Measurements from ENCODE around the gene ACTR6.
A peak's percentile ranks its signal among the peaks of the same experiment; 100 is the strongest.
"Not testable (repeated sequence)": the region's sequence is repeated elsewhere in the genome, so short reads cannot be mapped to it uniquely, and the experiment has no call there.

The ACTR6 gene

DNA sequence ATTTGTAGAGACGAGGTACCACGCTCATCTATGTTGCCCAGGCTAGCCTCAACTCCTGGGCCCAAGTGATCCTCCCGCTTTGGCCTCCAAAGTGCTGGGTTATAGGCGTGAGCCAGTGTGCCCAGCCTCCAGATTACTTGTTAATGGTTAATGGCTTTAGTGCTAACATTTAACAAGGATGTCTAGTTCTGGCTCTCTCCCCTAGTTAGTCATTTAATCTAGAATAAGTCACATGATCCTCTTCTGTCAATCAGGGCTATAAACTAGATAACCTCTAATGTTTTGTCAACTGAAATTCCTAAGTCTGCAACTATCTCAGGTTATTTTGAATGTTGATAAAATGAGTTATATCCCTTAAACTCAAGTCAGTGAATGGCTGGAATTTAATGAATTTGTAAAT lies 15.7 kb downstream of the ACTR6 start:
- no peak for DNase-seq (ENCODE audit: insufficient read length, low spot score)
- no peak for FAIRE-seq

- DNase-seq (ENCODE audit: insufficient read length, low spot score), result no peak
- FAIRE-seq, result no peak
Measured at GRCh38 chr12:100219328-100220109, 18.9 kb downstream of the ACTR6 start.

DNA sequence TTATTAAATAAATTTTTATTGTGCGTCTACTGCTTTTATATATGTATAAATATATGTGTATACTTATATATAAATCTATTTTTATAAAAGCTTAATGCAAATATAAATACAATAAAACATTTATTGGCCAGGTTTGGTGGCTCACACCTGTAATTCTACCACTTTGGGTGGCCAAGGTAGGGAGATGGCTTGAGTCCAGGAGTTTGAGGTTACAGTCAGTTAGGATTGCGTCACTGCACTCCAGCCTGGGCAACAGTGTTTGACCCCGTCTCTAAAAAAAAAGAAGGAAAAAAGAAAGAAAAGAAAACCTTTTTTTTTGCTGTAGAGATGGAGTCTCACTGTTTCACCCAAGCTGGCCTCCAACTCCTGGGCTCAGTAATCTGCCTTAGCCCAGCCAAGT lies 20.9 kb downstream of the ACTR6 start:
- no peak for DNase-seq (ENCODE audit: insufficient read length, low spot score)
- no peak for FAIRE-seq

DNA sequence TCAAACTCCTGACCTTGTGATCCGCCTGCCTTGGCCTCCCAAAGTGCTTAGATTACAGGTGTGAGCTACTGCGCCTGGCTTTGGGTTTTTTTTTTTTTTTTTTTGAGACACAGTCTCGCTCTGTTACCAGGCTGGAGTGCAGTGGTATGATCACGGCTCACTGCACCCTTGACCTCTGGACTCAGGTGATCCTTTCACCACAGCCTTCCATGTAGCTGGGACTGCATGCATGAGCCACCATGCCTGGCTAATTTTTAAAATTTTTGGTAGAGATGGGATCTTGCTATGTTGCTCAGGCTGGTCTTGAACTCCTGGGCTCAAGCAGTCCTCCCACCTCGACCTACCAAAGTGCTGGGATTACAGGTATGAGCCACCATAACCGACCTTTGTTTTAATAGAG lies 21.6 kb downstream of the ACTR6 start:
- DNase-seq (ENCODE audit: insufficient read length, low spot score); FAIRE-seq: not testable (repeated sequence)

GRCh38 chr12:100225491-100225890 lies 24.9 kb downstream of the ACTR6 start:
- DNase-seq (ENCODE audit: insufficient read length, low spot score) (no peak), FAIRE-seq (no peak)

- peak; percentile 82 for FAIRE-seq
- peak; percentile 36 for DNase-seq (ENCODE audit: insufficient read length, low spot score)
Measured at GRCh38 chr12:100229036-100229635, 28.5 kb downstream of the ACTR6 start.

DNA sequence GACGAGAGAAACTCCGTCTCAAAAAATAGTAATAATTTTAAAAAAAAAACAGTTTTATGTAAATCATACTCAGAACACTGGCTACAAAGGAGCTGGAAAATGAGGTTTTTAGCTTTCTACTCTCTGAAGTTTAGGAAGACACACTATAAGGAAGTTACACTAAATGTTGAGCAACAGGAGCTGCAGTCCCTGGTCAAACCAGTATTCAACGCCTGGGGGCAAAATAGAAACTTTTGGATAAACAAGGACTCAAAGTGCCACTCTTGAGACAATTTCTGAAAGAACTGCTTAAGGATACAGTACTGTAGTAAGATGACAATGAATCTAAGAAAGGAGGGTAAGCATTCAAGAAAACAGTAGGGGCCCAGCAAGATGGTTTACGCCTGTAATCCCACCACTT lies 29.3 kb downstream of the ACTR6 start:
- DNase-seq (ENCODE audit: insufficient read length, low spot score), result peak; percentile 14
- FAIRE-seq, result no peak

- not testable (repeated sequence) for FAIRE-seq; DNase-seq (ENCODE audit: insufficient read length, low spot score)
Measured at GRCh38 chr12:100231873-100232272, 31.3 kb downstream of the ACTR6 start.

- DNase-seq (ENCODE audit: insufficient read length, low spot score), result no peak
- no peak for FAIRE-seq
Measured at GRCh38 chr12:100234166-100234565, 33.6 kb downstream of the ACTR6 start.

- peak; percentile 41 for DNase-seq (ENCODE audit: insufficient read length, low spot score)
- no peak for FAIRE-seq
Measured at GRCh38 chr12:100234591-100235304, 34.1 kb downstream of the ACTR6 start.

DNA sequence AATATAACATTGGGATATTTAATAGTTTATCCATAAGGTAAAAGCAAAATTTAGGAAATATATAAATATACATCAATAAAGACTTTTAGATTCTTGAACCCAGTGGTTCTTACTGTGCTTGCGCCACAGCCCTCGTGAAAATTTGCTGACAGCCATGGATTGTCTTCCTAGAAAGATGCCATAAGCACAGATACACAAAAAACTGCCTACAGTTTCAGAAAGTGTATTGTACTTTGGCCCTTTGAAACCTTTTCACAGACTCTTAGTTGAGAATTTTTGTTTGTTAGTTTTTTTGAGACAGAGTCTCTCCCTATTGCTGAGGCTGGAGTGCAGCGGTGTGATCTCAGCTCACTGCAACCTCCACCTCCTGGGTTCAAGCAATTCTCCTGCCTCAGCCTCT lies 38.2 kb downstream of the ACTR6 start:
- DNase-seq (ENCODE audit: insufficient read length, low spot score) (no peak), FAIRE-seq (no peak)

GRCh38 chr12:100239589-100239988 lies 39.0 kb downstream of the ACTR6 start:
- DNase-seq (ENCODE audit: insufficient read length, low spot score), result no peak
- no peak for FAIRE-seq

DNA sequence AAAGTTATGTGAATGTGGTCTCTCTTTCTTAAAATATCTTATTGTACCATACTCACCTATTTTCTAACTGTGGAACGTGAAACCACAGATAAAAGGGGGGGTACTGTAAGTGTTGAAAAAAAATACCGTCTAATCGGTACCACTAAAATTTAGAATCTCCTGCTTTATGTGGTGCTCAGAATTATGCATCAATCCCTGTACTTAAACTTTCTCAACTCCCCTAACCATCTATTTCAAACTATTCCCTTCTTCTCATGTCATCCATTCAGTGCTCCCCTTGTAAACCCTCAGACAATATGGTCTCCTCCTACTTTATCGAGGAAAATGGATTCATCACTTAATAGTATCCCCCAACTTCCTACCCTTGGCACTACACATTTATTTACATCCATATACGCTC lies 42.5 kb downstream of the ACTR6 start:
- FAIRE-seq (no peak), DNase-seq (ENCODE audit: insufficient read length, low spot score) (no peak)

- DNase-seq (ENCODE audit: insufficient read length, low spot score) (no peak), FAIRE-seq (no peak)
Measured at GRCh38 chr12:100247765-100248164, 47.1 kb downstream of the ACTR6 start.

- DNase-seq (ENCODE audit: insufficient read length, low spot score), result no peak
- no peak for FAIRE-seq
Measured at GRCh38 chr12:100248886-100249285, 48.3 kb downstream of the ACTR6 start.

DNA sequence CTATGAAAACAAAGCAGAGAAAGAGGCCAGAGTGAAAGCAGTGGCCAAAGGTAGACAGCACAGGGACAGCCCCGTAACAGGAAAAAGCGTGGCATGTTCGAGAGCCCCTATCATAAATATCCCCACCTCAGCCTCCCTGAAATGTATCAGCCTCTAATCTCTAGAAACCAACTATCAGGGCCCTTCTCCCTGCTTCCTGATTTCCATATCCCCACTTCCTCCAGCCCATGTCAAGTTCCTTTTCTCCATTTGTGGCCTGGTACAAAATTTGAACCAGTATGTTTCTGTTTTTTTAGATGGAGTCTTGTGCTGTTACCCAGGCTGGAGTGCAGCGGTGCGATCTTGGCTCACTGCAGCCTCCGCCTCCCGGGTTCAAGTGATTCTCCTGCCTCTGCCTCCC lies 49.3 kb downstream of the ACTR6 start:
- DNase-seq (ENCODE audit: insufficient read length, low spot score), result no peak

DNA sequence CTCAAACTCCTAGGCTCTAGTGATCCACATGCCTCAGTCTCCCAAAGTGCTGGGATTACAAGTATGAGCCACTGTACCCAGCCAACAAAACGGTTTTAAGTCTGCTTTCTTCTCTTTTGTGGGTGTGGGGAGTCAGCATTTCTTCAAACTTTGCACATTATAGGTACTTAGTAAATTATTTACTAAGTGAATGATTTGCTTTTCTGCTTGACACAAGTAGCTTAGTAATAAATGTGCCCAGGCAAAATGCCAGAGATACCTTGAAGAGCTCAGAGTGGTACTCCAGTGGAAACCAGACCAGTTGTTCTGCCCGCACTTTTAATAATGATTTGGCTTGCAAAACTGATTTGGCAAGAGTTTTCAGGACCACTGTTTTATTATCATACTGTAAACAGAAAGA lies 51.3 kb downstream of the ACTR6 start:
- DNase-seq (ENCODE audit: insufficient read length, low spot score), result no peak

More for the DNA sequence above, 49.3 kb downstream of the ACTR6 start:
- no peak for FAIRE-seq

GRCh38 chr12:100253437-100253836 lies 52.8 kb downstream of the ACTR6 start:
- FAIRE-seq (no peak), DNase-seq (ENCODE audit: insufficient read length, low spot score) (no peak)

More for the DNA sequence above, 51.3 kb downstream of the ACTR6 start:
- no peak for FAIRE-seq

DNA sequence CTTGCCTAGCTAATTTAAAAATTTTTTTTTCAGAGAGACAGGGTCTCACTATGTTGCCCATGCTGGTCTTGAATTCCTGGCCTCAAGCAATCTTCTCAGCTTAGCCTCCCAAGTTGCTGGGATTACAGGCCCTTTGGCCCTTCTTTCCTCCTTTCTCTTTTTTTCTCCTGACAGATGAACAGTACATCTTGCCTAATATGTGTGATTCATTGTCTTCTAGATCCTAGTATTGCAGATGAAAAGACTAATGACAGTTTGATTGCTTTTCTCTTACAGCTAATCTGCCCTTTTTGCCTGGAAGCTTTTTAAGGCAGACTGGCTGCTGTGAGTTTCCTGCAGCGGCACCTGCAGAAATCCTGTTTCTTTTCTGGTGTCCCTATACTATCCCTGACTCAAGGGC lies 54.3 kb downstream of the ACTR6 start:
- DNase-seq (ENCODE audit: insufficient read length, low spot score) (no peak), FAIRE-seq (no peak)

DNA sequence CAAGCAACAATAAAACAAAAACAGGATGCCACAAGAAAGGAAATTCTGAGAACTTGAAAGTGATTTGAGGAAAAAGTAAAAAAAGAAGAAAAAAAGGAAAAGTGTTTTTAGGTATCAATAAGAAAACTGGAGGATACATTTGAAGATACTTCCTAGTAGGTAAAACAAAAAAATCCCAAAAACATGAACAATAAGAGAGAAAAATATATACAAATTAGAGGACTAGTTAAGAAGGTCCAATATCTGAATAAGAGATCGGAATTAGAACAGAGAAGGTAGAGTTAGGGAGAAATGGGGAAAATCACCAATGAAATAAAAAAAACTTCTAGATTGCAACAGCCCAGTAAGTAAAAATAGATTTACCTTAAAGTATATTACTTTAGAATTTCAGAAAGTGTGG lies 57.5 kb downstream of the ACTR6 start:
- FAIRE-seq, result no peak
- DNase-seq (ENCODE audit: insufficient read length, low spot score), result no peak

- no peak for FAIRE-seq
- DNase-seq (ENCODE audit: insufficient read length, low spot score), result no peak
Measured at GRCh38 chr12:100263131-100263530, 62.5 kb downstream of the ACTR6 start.

DNA sequence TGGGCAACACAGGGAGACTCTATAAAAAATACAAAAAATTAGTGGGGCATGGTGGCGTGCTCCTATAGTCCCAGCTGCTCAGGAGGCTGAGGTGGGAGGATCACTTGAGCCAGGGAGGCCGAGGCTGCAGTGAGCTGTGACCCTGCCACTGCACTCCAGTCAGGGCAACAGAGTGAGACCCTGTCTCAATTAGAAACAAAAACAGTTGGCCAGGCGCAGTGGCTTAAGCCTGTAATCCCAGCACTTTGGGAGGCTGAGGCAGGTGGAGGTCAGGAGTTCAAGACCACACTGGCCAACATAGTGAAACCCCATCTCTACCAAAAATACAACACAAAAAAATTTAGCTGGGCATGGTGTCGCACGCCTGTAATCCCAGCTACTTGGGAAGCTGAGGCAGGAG lies 64.5 kb downstream of the ACTR6 start:
- DNase-seq (ENCODE audit: insufficient read length, low spot score); FAIRE-seq: not testable (repeated sequence)

Measured in HTR-8/SVneo (cell line).